Measurements from ENCODE around the gene SETBP1. TPM values are rescaled to one million over a fixed set of nuclear protein-coding genes. Genes with fewer than 3 reads are reported as not detected.

SETBP1 gene
- total and polyA plus RNA-seq, 2 of the 13 experiments (the other 11 are each of a cell fraction or from before 2014, with no cell fraction given) = 0.18 to 0.65 TPM

DNA sequence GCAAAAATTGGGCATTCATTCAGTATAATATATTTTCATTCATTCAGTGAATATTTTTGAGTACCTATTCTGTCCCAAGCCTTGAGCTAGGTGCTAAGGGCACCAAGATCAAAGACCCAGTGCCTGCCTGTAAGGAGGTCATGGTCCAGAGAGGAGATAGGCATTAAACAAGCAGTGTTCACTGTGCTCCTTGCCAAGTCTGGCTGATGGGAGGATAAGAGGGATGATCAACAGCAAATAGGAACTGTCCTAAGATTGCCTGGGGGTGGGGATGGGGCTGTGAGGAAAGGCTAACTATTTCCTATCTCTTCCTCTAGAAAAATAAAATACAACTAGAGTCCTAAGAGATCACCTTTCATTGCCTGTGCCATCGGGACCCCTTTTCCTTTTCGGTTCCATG lies 60.4 kb downstream of the SETBP1 start:
- H3K4me3 ChIP-seq (replicated peaks in 1 of 3; ENCODE audit: insufficient read depth in 1 of 3, low read depth in 2 of 3, low read length in 3 of 3) = no peak overlapping the region
- H3K27me3 ChIP-seq (ENCODE audit: control insufficient read depth in 1 of 2, insufficient read depth in 2 of 2, low read length in 2 of 2) = no peaks in the 10 kb centered on the region
- ATAC-seq = no peak
- ChIA-PET POLR2A (no interaction called here), CTCF (ENCODE audit: low intra/inter-chr PET ratio, low total read pairs) (no interaction called here)
- no peak for TF ChIP-seq ZFY (CRISPR knock-in tag; IDR thresholded peaks at IDR 0.05)
- TF ChIP-seq ZBTB33 (CRISPR knock-in tag; IDR thresholded peaks at IDR 0.05) = no peak
- TF ChIP-seq NCOA1 (CRISPR knock-in tag; IDR thresholded peaks at IDR 0.05) = no peak
- no peak for TF ChIP-seq MTA1 (CRISPR knock-in tag; IDR thresholded peaks at IDR 0.05; ENCODE audit: borderline replicate concordance)
- TF ChIP-seq HCFC1 (IDR thresholded peaks at IDR 0.05; ENCODE audit: low read depth, low read length) = no peak
- no peak for TF ChIP-seq GMEB1 (CRISPR knock-in tag; IDR thresholded peaks at IDR 0.05; ENCODE audit: borderline replicate concordance)
- TF ChIP-seq, protein P1, sequence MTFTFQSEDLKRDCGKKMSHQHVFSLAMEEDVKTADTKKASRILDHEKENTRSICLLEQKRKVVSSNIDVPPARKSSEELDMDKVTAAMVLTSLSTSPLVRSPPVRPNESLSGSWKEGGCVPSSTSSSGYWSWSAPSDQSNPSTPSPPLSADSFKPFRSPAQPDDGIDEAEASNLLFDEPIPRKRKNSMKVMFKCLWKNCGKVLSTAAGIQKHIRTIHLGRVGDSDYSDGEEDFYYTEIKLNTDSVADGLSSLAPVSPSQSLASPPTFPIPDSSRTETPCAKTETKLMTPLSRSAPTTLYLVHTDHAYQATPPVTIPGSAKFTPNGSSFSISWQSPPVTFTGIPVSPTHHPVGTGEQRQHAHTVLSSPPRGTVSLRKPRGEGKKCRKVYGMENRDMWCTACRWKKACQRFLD (CRISPR knock-in tag; IDR thresholded peaks at IDR 0.05; ENCODE audit: borderline replicate concordance) = no peak
- TF ChIP-seq, protein P2, sequence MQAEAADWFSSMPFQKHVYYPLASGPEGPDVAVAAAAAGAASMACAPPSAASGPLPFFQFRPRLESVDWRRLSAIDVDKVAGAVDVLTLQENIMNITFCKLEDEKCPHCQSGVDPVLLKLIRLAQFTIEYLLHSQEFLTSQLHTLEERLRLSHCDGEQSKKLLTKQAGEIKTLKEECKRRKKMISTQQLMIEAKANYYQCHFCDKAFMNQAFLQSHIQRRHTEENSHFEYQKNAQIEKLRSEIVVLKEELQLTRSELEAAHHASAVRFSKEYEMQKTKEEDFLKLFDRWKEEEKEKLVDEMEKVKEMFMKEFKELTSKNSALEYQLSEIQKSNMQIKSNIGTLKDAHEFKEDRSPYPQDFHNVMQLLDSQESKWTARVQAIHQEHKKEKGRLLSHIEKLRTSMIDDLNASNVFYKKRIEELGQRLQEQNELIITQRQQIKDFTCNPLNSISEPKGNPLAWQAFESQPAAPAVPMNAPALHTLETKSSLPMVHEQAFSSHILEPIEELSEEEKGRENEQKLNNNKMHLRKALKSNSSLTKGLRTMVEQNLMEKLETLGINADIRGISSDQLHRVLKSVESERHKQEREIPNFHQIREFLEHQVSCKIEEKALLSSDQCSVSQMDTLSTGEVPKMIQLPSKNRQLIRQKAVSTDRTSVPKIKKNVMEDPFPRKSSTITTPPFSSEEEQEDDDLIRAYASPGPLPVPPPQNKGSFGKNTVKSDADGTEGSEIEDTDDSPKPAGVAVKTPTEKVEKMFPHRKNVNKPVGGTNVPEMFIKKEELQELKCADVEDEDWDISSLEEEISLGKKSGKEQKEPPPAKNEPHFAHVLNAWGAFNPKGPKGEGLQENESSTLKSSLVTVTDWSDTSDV (CRISPR knock-in tag; IDR thresholded peaks at IDR 0.05) = no peak
- no peak for TF ChIP-seq ADNP (CRISPR knock-in tag; IDR thresholded peaks at IDR 0.05)
- no peak for TF ChIP-seq GPN1 (CRISPR knock-in tag; IDR thresholded peaks at IDR 0.05; ENCODE audit: borderline replicate concordance)
- no peak for TF ChIP-seq RFX3 (CRISPR knock-in tag; IDR thresholded peaks at IDR 0.05)
- TF ChIP-seq ZNF615 (CRISPR knock-in tag; IDR thresholded peaks at IDR 0.05; ENCODE audit: borderline replicate concordance) = no peak
- TF ChIP-seq ZNF746 (CRISPR knock-in tag; IDR thresholded peaks at IDR 0.05) = no peak
- H3K4me2 ChIP-seq (ENCODE audit: low read depth, low read length) = no peak overlapping the region
- H3K9me3 ChIP-seq (ENCODE audit: low read length) = no peaks in the 10 kb centered on the region
- BruUV-seq (replicated peaks) = no TSS peak
- no peak overlapping the region for H3K27ac ChIP-seq (ENCODE audit: extremely low read length, insufficient read depth, low read length)
- no peaks in the 10 kb centered on the region for H3K79me2 ChIP-seq (ENCODE audit: insufficient read depth, low read length)
- H3K9ac ChIP-seq (ENCODE audit: insufficient read depth, low read depth, low read length) = no peak overlapping the region
- FAIRE-seq = no peak
- H2AFZ ChIP-seq (ENCODE audit: low read length) = no peak overlapping the region
- intact Hi-C loops (cut with micrococcal nuclease; ENCODE audit: unreplicated experiment) (no loop called here), in situ Hi-C loops (cut with HindIII; ENCODE audit: extremely low pct_ligation_motif_present, low pct_unique_long_range_greater_than_20kb) (no loop called here)
- WGBS (ENCODE audit: low lambda C conversion rate) = 45% methylated on average over 2 of the region's 2 CpGs
- no peak for DNase-seq (ENCODE audit: low spot score)
- no peaks in the 10 kb centered on the region for H3K4me1 ChIP-seq (ENCODE audit: insufficient read depth, low read length)
- H3K36me3 ChIP-seq (replicated peaks in 1 of 2; ENCODE audit: control insufficient read depth in 1 of 2, insufficient read depth in 2 of 2, low read length in 2 of 2) = no peaks in the 10 kb centered on the region
- no peaks in the 10 kb centered on the region for H4K20me1 ChIP-seq (ENCODE audit: insufficient read depth, low read length)
